AML-193 (cell line): ENCODE measurements around the gene WDR55.
"Not testable (repeated sequence)": the region's sequence is repeated elsewhere in the genome, so short reads cannot be mapped to it uniquely, and the experiment has no call there.

Experiments used
- DNase-seq, 2 experiments: peaks; one replicate each; lab custom pipeline; 2025; lab: John Stamatoyannopoulos, UW

Gene WDR55

DNA sequence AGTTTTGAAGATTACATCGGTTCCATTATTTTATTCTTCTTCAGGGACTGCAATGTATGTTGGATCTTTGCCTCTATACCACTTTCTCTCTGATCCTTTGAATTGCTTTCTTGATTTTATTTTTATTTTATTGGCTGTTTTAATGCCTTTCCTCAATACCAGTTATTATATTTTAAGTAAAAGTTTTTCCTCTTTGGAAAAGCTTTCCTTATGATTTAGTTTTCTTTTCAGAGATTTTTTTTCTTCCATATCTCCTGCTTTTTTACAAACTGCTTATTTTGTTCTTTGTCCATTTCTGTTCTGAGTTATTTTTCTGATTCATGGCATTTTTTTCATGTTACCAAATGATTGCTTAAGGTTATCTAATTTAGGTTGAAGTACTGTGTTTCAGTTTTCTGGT, 47.1 kb downstream of the WDR55 start:
- no peak for DNase-seq

DNA sequence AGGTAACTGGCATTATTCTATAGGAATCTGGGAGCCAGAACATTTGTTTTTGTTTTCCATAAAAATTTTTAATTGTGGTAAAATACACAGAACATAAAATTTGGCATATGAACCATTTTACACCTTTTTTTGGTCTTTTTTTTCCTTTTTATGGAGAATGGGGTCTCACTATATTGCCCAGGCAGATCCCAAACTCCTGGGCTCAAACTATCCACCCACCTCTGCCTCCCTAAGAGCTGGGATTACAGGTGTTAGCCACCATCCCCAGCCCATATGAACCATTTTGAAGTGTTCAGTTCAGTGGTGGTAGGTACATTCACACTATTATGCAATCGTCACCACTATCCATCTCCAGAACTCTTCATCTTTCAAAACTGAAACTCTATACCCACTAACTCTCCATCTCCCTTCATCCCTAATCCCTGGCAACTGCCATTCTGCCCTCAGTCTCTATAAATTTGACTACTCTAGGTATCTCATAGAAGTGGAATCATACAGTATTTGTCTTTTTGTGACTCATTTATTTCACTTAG, 48.9 kb downstream of the WDR55 start:
- DNase-seq = no peak

- DNase-seq = not testable (repeated sequence)
Measured at GRCh38 chr5:140716238-140716637, 51.5 kb downstream of the WDR55 start.

GRCh38 chr5:140718266-140718592, 53.5 kb downstream of the WDR55 start:
- DNase-seq = no peak

DNA sequence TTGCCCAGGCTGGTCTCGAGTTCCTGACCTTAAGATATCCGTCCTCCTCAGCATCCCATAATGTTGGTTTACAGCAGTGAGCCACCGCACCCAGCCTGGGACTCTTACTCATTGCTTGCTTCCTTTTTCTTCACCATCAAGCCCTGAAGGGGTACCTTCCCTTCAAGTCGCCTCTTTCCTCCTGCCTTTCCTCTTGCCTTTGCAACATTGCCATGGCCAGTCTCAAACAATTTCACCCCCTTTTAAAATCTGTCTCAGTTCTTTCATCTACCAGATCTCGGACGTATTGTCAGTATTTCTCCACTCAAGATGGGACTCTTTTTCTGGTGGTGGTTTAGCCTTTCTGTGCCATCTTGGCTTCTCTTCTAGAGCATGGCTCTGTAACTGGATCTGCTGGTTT, 56.0 kb downstream of the WDR55 start:
- DNase-seq = not testable (repeated sequence)

GRCh38 chr5:140721395-140721794, 56.7 kb downstream of the WDR55 start:
- DNase-seq = not testable (repeated sequence)
